ENCODE measurements around the gene CHCHD3.

DNA sequence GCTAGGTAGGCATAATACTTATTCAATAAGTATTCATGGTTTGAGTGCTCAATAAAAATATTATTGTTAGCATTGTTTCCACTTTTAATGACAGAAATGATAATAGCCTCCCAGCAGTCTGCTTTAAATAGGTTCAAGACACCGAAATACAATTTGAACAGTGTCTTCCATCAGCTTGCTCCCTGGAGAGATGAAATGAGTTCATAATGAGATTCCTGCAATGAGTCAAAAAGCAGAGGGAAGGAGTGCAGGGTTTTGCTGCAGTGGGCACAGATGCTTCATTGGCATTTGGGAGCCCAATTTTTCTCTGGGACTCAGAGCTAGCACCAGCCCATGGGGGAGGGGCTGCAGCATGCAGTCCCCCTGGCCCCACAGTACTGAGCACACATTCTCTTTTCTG lies 32.6 kb upstream of the CHCHD3 start:
- TF ChIP-seq, protein P1, sequence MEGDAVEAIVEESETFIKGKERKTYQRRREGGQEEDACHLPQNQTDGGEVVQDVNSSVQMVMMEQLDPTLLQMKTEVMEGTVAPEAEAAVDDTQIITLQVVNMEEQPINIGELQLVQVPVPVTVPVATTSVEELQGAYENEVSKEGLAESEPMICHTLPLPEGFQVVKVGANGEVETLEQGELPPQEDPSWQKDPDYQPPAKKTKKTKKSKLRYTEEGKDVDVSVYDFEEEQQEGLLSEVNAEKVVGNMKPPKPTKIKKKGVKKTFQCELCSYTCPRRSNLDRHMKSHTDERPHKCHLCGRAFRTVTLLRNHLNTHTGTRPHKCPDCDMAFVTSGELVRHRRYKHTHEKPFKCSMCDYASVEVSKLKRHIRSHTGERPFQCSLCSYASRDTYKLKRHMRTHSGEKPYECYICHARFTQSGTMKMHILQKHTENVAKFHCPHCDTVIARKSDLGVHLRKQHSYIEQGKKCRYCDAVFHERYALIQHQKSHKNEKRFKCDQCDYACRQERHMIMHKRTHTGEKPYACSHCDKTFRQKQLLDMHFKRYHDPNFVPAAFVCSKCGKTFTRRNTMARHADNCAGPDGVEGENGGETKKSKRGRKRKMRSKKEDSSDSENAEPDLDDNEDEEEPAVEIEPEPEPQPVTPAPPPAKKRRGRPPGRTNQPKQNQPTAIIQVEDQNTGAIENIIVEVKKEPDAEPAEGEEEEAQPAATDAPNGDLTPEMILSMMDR (IDR thresholded peaks at IDR 0.05) = no peak
- TF ChIP-seq POLR2A (IDR thresholded peaks at IDR 0.05) = no peak

All from lower leg skin (tissue), 3 donors.